HG03439 (cell line): Measurements from ENCODE around the gene ZNF821.
"Not testable (repeated sequence)": the region's sequence is repeated elsewhere in the genome, so short reads cannot be mapped to it uniquely, and the experiment has no call there.

Source experiments
- ATAC-seq: cut with Tn5 transposase; IDR thresholded peaks from one replicate; pipeline ENCODE4 v1.9.1; 2021; ENCODE audit warnings: mild to moderate bottlenecking, moderate library complexity; ENCODE audit not compliant: unreplicated experiment

Gene ZNF821

GRCh38 chr16:71865173-71865863 is 18.7 kb downstream of the ZNF821 start:
- ATAC-seq = no peak

- no peak for ATAC-seq
Measured at GRCh38 chr16:71863995-71864394, 20.0 kb downstream of the ZNF821 start.

GRCh38 chr16:71859762-71860521 is 24.0 kb downstream of the ZNF821 start:
- ATAC-seq = no peak

- no peak for ATAC-seq
Measured at GRCh38 chr16:71855937-71856662, 27.9 kb downstream of the ZNF821 start.

- ATAC-seq = no peak
Measured at GRCh38 chr16:71854369-71854948, 29.5 kb downstream of the ZNF821 start.

- ATAC-seq = peak; percentile 58
Measured at GRCh38 chr16:71853413-71853812, 30.6 kb downstream of the ZNF821 start.

GRCh38 chr16:71852561-71852960 is 31.4 kb downstream of the ZNF821 start:
- no peak for ATAC-seq

- no peak for ATAC-seq
Measured at GRCh38 chr16:71852158-71852557, 31.8 kb downstream of the ZNF821 start.

- no peak for ATAC-seq
Measured at GRCh38 chr16:71851746-71852145, 32.2 kb downstream of the ZNF821 start.

- no peak for ATAC-seq
Measured at GRCh38 chr16:71848622-71849021, 35.4 kb downstream of the ZNF821 start.

GRCh38 chr16:71847096-71847495 is 36.9 kb downstream of the ZNF821 start:
- no peak for ATAC-seq

GRCh38 chr16:71846431-71846830 is 37.6 kb downstream of the ZNF821 start:
- ATAC-seq = no peak

GRCh38 chr16:71845639-71846430 is 38.1 kb downstream of the ZNF821 start, which contains the start of gene ATXN1L:
ATXN1L (plus strand) TSS chr16:71845976; CDS start chr16:71849741, 3,765 bp downstream.
- peak; percentile 63 for ATAC-seq

- no peak for ATAC-seq
Measured at GRCh38 chr16:71843572-71843971, 40.4 kb downstream of the ZNF821 start.

- no peak for ATAC-seq
Measured at GRCh38 chr16:71840052-71840451, 43.9 kb downstream of the ZNF821 start.

- ATAC-seq = no peak
Measured at GRCh38 chr16:71837150-71837549, 46.8 kb downstream of the ZNF821 start.

- no peak for ATAC-seq
Measured at GRCh38 chr16:71834291-71834690, 49.7 kb downstream of the ZNF821 start.

GRCh38 chr16:71832112-71832511 is 51.9 kb downstream of the ZNF821 start:
- ATAC-seq = not testable (repeated sequence)

GRCh38 chr16:71831698-71832097 is 52.3 kb downstream of the ZNF821 start:
- not testable (repeated sequence) for ATAC-seq

- ATAC-seq = no peak
Measured at GRCh38 chr16:71830359-71830758, 53.6 kb downstream of the ZNF821 start.
